Effector memory CD8-positive, alpha-beta T cell (primary cell): ENCODE results near the gene OR51A4.
"Not testable (repeated sequence)": the region's sequence is repeated elsewhere in the genome, so short reads cannot be mapped to it uniquely, and the experiment has no call there.

ENCODE experiments used
- ATAC-seq: fragments of 150-1000 bp; cut with Tn5 transposase; replicated peaks from 2 replicates; pipeline ENCODE4 v1.10.0; 2021; ENCODE audit warnings: mild to moderate bottlenecking, moderate library complexity
- DNase-seq, 3 experiments: peaks; one replicate each; pipeline ENCODE4 v3.0.0; 2021
- H3K27ac Mint-ChIP-seq, 2 donors: one replicate each; pipeline ENCODE4 v1.8.0; 2022; ENCODE audit warnings: mild to moderate bottlenecking in 2 of 2, mixed read lengths in 2 of 2, moderate library complexity in 2 of 2
- H3K27me3 Mint-ChIP-seq, 2 donors: one replicate each; pipeline ENCODE4 v1.8.0; 2022; ENCODE audit warnings: mixed read lengths in 2 of 2
- H3K36me3 Mint-ChIP-seq: one replicate; pipeline ENCODE4 v1.8.0; 2022; ENCODE audit warnings: mild to moderate bottlenecking, moderate library complexity, mixed read lengths; ENCODE audit not compliant: insufficient read depth
- H3K4me1 Mint-ChIP-seq, 2 donors: one replicate each; pipeline ENCODE4 v1.8.0; 2022; ENCODE audit warnings: low read depth in 2 of 2, mixed read lengths in 2 of 2
- H3K4me3 Mint-ChIP-seq, 2 donors: one replicate each; pipeline ENCODE4 v1.8.0; 2022; ENCODE audit warnings: mild to moderate bottlenecking in 2 of 2, mixed read lengths in 2 of 2, moderate library complexity in 2 of 2
- H3K9me3 Mint-ChIP-seq, 2 donors: one replicate each; pipeline ENCODE4 v1.8.0; 2022; ENCODE audit warnings: mixed read lengths in 2 of 2
- total RNA-seq, 9 experiments: gene quantifications; one replicate each; lab custom pipeline; 2026; lab: John Stamatoyannopoulos, UW

The OR51A4 gene
- 0 to 0.21 (median 0) reads per million in 9 experiments for total RNA-seq

GRCh38 chr11:4947505-4947904, at the start of gene OR51A4:
OR51A4 (minus strand) TSS chr11:4947605; CDS start chr11:4947100, 505 bp downstream.
- H3K27me3 Mint-ChIP-seq: no peaks in the 10 kb centered on the region
- no peak within 1 kb of the TSS for H3K4me3 Mint-ChIP-seq
- no peaks in the 10 kb centered on the region for H3K4me1 Mint-ChIP-seq
- DNase-seq (no peak), ATAC-seq (no peak)
- peaks cover 0 to 1% of the 10 kb centered on the region in 2 donors for H3K9me3 Mint-ChIP-seq
- H3K27ac Mint-ChIP-seq: no peak within 1 kb of the TSS
- H3K36me3 Mint-ChIP-seq: no peaks in the 10 kb centered on the region

- H3K4me1 Mint-ChIP-seq: no peaks in the 10 kb centered on the region
- ATAC-seq (no peak), DNase-seq (no peak)
- H3K9me3 Mint-ChIP-seq: peaks cover 0 to 7% of the 10 kb centered on the region in 2 donors
- H3K4me3 Mint-ChIP-seq: no peak within 1 kb of the TSS
- H3K27ac Mint-ChIP-seq: no peak within 1 kb of the TSS
- H3K36me3 Mint-ChIP-seq: no peaks in the 10 kb centered on the region
- peaks cover 5% of the 10 kb centered on the region in 2 donors for H3K27me3 Mint-ChIP-seq
These were observed 47.1 kb upstream of the OR51A4 start, which contains the start of gene OR51L1 for GRCh38 chr11:4994551-4994950. OR51L1 (plus strand) TSS chr11:4994851; CDS start chr11:4998983, 4,132 bp downstream.

GRCh38 chr11:4991060-4991459, 43.7 kb upstream of the OR51A4 start:
- Mint-ChIP-seq H3K27me3 (peaks cover 5 to 8% of the 10 kb centered on the region in 2 donors), H3K9me3 (no peaks in the 10 kb centered on the region), H3K27ac (no peak overlapping the region), H3K36me3 (no peaks in the 10 kb centered on the region), H3K4me3 (no peak overlapping the region), H3K4me1 (no peaks in the 10 kb centered on the region)
- DNase-seq (no peak), ATAC-seq (no peak)

GRCh38 chr11:4983841-4984240, 36.4 kb upstream of the OR51A4 start:
- H3K9me3 Mint-ChIP-seq: no peaks in the 10 kb centered on the region
- H3K27me3 Mint-ChIP-seq: no peaks in the 10 kb centered on the region
- no peak for DNase-seq
- no peak overlapping the region for H3K4me3 Mint-ChIP-seq
- no peaks in the 10 kb centered on the region for H3K36me3 Mint-ChIP-seq
- no peaks in the 10 kb centered on the region for H3K4me1 Mint-ChIP-seq
- ATAC-seq: no peak
- H3K27ac Mint-ChIP-seq: no peak overlapping the region

GRCh38 chr11:4982678-4983077, 35.3 kb upstream of the OR51A4 start:
- Mint-ChIP-seq H3K4me3 (no peak overlapping the region), H3K27me3 (no peaks in the 10 kb centered on the region), H3K9me3 (no peaks in the 10 kb centered on the region), H3K27ac (no peak overlapping the region), H3K4me1 (no peaks in the 10 kb centered on the region), H3K36me3 (no peaks in the 10 kb centered on the region)
- no peak for DNase-seq
- no peak for ATAC-seq

- ATAC-seq (no peak), DNase-seq (no peak)
- no peaks in the 10 kb centered on the region for H3K36me3 Mint-ChIP-seq
- no peaks in the 10 kb centered on the region for H3K27me3 Mint-ChIP-seq
- H3K27ac Mint-ChIP-seq: no peak overlapping the region
- H3K4me3 Mint-ChIP-seq: no peak overlapping the region
- no peaks in the 10 kb centered on the region for H3K4me1 Mint-ChIP-seq
- no peaks in the 10 kb centered on the region for H3K9me3 Mint-ChIP-seq
These were observed 31.6 kb upstream of the OR51A4 start for GRCh38 chr11:4979036-4979435.

GRCh38 chr11:4975436-4975835, 28.0 kb upstream of the OR51A4 start:
- DNase-seq: no peak
- Mint-ChIP-seq H3K4me3 (no peak overlapping the region), H3K27ac (no peak overlapping the region), H3K9me3 (no peaks in the 10 kb centered on the region), H3K36me3 (no peaks in the 10 kb centered on the region), H3K4me1 (no peaks in the 10 kb centered on the region), H3K27me3 (no peaks in the 10 kb centered on the region)
- no peak for ATAC-seq

- ATAC-seq: no peak
- Mint-ChIP-seq H3K4me1 (no peaks in the 10 kb centered on the region), H3K9me3 (no peaks in the 10 kb centered on the region), H3K36me3 (no peaks in the 10 kb centered on the region), H3K4me3 (no peak overlapping the region), H3K27me3 (no peaks in the 10 kb centered on the region), H3K27ac (no peak overlapping the region)
- no peak for DNase-seq
These were observed 15.4 kb upstream of the OR51A4 start for GRCh38 chr11:4962816-4963215.

GRCh38 chr11:4960877-4961276, 13.5 kb upstream of the OR51A4 start:
- H3K27ac Mint-ChIP-seq: no peak overlapping the region
- H3K27me3 Mint-ChIP-seq: no peaks in the 10 kb centered on the region
- ATAC-seq (no peak), DNase-seq (no peak)
- H3K4me1 Mint-ChIP-seq: no peaks in the 10 kb centered on the region
- no peak overlapping the region for H3K4me3 Mint-ChIP-seq
- H3K9me3 Mint-ChIP-seq: no peaks in the 10 kb centered on the region
- no peaks in the 10 kb centered on the region for H3K36me3 Mint-ChIP-seq

- Mint-ChIP-seq H3K27ac (no peak overlapping the region), H3K27me3 (no peaks in the 10 kb centered on the region)
These were observed 10.0 kb upstream of the OR51A4 start for GRCh38 chr11:4957396-4957795.

GRCh38 chr11:4955613-4956012, 8.2 kb upstream of the OR51A4 start, which contains the start of gene OR51A2:
OR51A2 (minus strand) TSS chr11:4955713; CDS start chr11:4955713, 0 bp downstream.
- H3K4me1 Mint-ChIP-seq, ATAC-seq, H3K27me3 Mint-ChIP-seq, H3K36me3 Mint-ChIP-seq, H3K9me3 Mint-ChIP-seq, DNase-seq, H3K27ac Mint-ChIP-seq, H3K4me3 Mint-ChIP-seq: not testable (repeated sequence)

More at GRCh38 chr11:4957396-4957795, 10.0 kb upstream of the OR51A4 start:
- no peak for DNase-seq
- no peak for ATAC-seq
- Mint-ChIP-seq H3K4me1 (no peaks in the 10 kb centered on the region), H3K9me3 (no peaks in the 10 kb centered on the region), H3K4me3 (no peak overlapping the region), H3K36me3 (no peaks in the 10 kb centered on the region)

- DNase-seq (no peak), ATAC-seq (no peak)
- H3K4me3 Mint-ChIP-seq: no peak overlapping the region
- H3K27me3 Mint-ChIP-seq: peaks cover 0 to 15% of the 10 kb centered on the region in 2 donors
- no peaks in the 10 kb centered on the region for H3K36me3 Mint-ChIP-seq
- no peak overlapping the region for H3K27ac Mint-ChIP-seq
- no peaks in the 10 kb centered on the region for H3K4me1 Mint-ChIP-seq
- H3K9me3 Mint-ChIP-seq: peaks cover 4 to 7% of the 10 kb centered on the region in 2 donors
These were observed 10.7 kb downstream of the OR51A4 start for GRCh38 chr11:4936745-4937144.

- Mint-ChIP-seq H3K9me3 (peaks cover 3 to 6% of the 10 kb centered on the region in 2 donors), H3K27me3 (peaks cover 0 to 6% of the 10 kb centered on the region in 2 donors), H3K27ac (no peak overlapping the region), H3K4me1 (no peaks in the 10 kb centered on the region), H3K4me3 (no peak overlapping the region), H3K36me3 (no peaks in the 10 kb centered on the region)
- DNase-seq (no peak), ATAC-seq (no peak)
These were observed 14.7 kb downstream of the OR51A4 start for GRCh38 chr11:4932751-4933150.

- peaks cover 0 to 8% of the 10 kb centered on the region in 2 donors for H3K9me3 Mint-ChIP-seq
- H3K36me3 Mint-ChIP-seq: no peaks in the 10 kb centered on the region
These were observed 20.8 kb downstream of the OR51A4 start for GRCh38 chr11:4926608-4927007.

More at GRCh38 chr11:4926608-4927007, 20.8 kb downstream of the OR51A4 start:
- DNase-seq: no peak
- H3K4me3 Mint-ChIP-seq: no peak overlapping the region
- H3K4me1 Mint-ChIP-seq: no peaks in the 10 kb centered on the region
- no peak overlapping the region for H3K27ac Mint-ChIP-seq
- no peak for ATAC-seq
- H3K27me3 Mint-ChIP-seq: peaks cover 5 to 13% of the 10 kb centered on the region in 2 donors
